ENCODE measurements around the gene LRRC15. TPM values are rescaled to one million over a fixed set of nuclear protein-coding genes. Genes with fewer than 3 reads are reported as not detected.

LRRC15 gene
- total and polyA plus RNA-seq, 5 donors: 0.03 to 0.07 (median 0.06) TPM; not detected in 1

GRCh38 chr3:194308601-194309449, 60.7 kb downstream of the LRRC15 start:
- no peak for ATAC-seq
- H3K4me1 ChIP-seq (ENCODE audit: control insufficient read depth, insufficient read depth, low read length): no peaks in the 10 kb centered on the region
- DNase-seq: no peak
- no peak overlapping the region for H3K27ac ChIP-seq (ENCODE audit: low read length)
- 81% methylated on average over 8 of the region's 8 CpGs for WGBS
- intact Hi-C loops (cut with DNase I): loop anchor here in 1 of 4 donors (5.0 kb wide), 1 partner anchor 37 kb away; no protein-coding TSS in a partner anchor
- no peak overlapping the region for H3K4me3 ChIP-seq (ENCODE audit: low read length)
- no peaks in the 10 kb centered on the region for H3K9me3 ChIP-seq (ENCODE audit: control insufficient read depth, low read length)
- H3K27me3 ChIP-seq (ENCODE audit: control insufficient read depth, insufficient read depth): no peaks in the 10 kb centered on the region

DNA sequence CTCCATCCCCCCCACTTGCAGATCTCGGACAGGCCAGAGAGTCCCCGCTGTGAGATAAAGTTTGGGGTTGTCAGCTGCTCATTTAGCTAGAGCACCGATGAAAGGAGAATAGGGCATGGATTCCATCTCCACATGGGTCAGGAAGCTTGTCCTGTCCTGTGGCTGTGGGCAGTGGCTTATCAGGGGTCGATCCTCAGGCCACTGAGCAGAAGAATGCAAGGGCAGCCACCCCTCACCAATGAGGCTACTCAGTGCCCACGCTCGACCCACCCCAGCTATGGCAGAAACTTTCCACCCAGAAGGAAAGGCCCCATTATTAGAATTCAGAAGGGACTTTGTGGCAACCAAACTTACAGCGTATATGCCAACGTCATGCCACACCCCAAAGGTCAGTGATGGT, 61.7 kb downstream of the LRRC15 start:
- no peaks in the 10 kb centered on the region for H3K27me3 ChIP-seq (ENCODE audit: control insufficient read depth, insufficient read depth)
- intact Hi-C loops (cut with DNase I): loop anchor here in 1 of 4 donors (5.0 kb wide), 1 partner anchor 36 kb away; no protein-coding TSS in a partner anchor
- no peak for ATAC-seq
- H3K4me3 ChIP-seq (ENCODE audit: low read length): no peak overlapping the region
- no peak overlapping the region for H3K27ac ChIP-seq (ENCODE audit: low read length)
- no peaks in the 10 kb centered on the region for H3K4me1 ChIP-seq (ENCODE audit: control insufficient read depth, insufficient read depth, low read length)
- no peaks in the 10 kb centered on the region for H3K9me3 ChIP-seq (ENCODE audit: control insufficient read depth, low read length)
- peak in 1 of 3 donors; percentile 7 for DNase-seq
- WGBS: 95% methylated on average over 8 of the region's 8 CpGs

DNA sequence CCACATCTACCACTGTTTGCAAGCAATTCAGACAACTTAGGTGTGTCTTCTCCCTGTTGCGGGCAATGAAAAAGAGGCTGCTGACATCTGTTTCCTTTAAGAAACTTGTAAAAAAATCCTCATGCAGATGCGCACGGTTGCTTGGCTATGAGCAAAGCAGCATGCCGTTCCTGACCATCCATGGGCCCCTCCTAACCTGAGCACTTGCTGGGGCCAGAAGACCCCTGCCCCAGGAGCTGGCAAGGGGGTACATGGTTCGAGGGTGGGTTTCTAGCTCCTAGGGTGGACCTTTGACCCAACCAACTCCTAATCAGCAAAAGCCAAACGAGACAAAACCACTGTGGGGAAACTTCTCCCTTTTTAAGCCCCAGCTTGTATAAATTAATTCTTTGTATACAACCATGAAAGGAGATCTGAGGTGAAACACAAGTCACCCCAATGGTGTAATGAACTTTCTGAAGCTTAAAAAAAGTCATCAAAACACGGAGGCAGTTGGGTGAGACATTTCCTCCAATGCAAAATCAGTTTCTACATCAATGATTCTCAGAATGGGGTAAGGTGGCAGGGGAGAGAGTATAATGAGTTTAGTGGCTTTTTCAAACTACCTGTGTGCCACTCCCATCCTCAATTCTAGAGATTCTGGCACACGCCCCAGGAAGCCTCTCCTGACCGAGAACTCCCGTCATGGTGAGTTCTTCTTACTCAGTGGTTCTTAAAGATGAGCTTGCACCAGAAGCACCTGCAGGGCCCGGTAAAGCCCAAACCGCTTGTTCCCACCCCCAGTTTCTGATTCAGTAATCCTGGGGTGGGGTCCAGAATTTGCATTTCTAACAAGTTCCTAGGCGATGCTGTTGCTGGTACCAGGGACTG, 62.5 kb downstream of the LRRC15 start:
- intact Hi-C loops (cut with DNase I): loop anchor here in 1 of 4 donors (5.0 kb wide), 1 partner anchor 35 kb away; no protein-coding TSS in a partner anchor
- no peak overlapping the region for H3K27ac ChIP-seq (ENCODE audit: low read length)
- no peaks in the 10 kb centered on the region for H3K4me1 ChIP-seq (ENCODE audit: control insufficient read depth, insufficient read depth, low read length)
- H3K27me3 ChIP-seq (ENCODE audit: control insufficient read depth, insufficient read depth): no peaks in the 10 kb centered on the region
- no peaks in the 10 kb centered on the region for H3K9me3 ChIP-seq (ENCODE audit: control insufficient read depth, low read length)
- ATAC-seq (no peak), DNase-seq (peak in 1 of 3 donors; percentile 9)
- H3K4me3 ChIP-seq (ENCODE audit: low read length): no peak overlapping the region
- 75% methylated on average over 13 of the region's 13 CpGs for WGBS

- peak in 1 of 2 donors; percentile 7 for ATAC-seq
These were observed 63.3 kb downstream of the LRRC15 start for GRCh38 chr3:194306109-194306686.

GRCh38 chr3:194305356-194306108, 64.0 kb downstream of the LRRC15 start:
- ATAC-seq: no peak
- WGBS: 93% methylated on average over 11 of the region's 11 CpGs
- Histone ChIP-seq H3K9me3 (ENCODE audit: control insufficient read depth, low read length) (no peaks in the 10 kb centered on the region), H3K27me3 (ENCODE audit: control insufficient read depth, insufficient read depth) (no peaks in the 10 kb centered on the region), H3K4me3 (ENCODE audit: low read length) (no peak overlapping the region), H3K4me1 (ENCODE audit: control insufficient read depth, insufficient read depth, low read length) (no peaks in the 10 kb centered on the region), H3K27ac (ENCODE audit: low read length) (no peak overlapping the region)
- DNase-seq: peak in 1 of 3 donors; percentile 16
- intact Hi-C loops (cut with DNase I): loop anchor here in 1 of 4 donors (5.0 kb wide), 1 partner anchor 33 kb away; no protein-coding TSS in a partner anchor

More at GRCh38 chr3:194306109-194306686, 63.3 kb downstream of the LRRC15 start:
- intact Hi-C loops (cut with DNase I): loop anchor here in 1 of 4 donors (5.0 kb wide), 1 partner anchor 34 kb away; no protein-coding TSS in a partner anchor
- DNase-seq: peak in 1 of 3 donors; percentile 44
- H3K4me1 ChIP-seq (ENCODE audit: control insufficient read depth, insufficient read depth, low read length): no peaks in the 10 kb centered on the region
- H3K4me3 ChIP-seq (ENCODE audit: low read length): no peak overlapping the region
- H3K27ac ChIP-seq (ENCODE audit: low read length): no peak overlapping the region
- H3K9me3 ChIP-seq (ENCODE audit: control insufficient read depth, low read length): no peaks in the 10 kb centered on the region
- 53% methylated on average over 11 of the region's 11 CpGs for WGBS
- no peaks in the 10 kb centered on the region for H3K27me3 ChIP-seq (ENCODE audit: control insufficient read depth, insufficient read depth)

Other genes with a start within 250 kb of the LRRC15 start
- 10 to 100 TPM; 22.8 to 59.5 (median 27.8) TPM for gene HES1, start 233.6 kb downstream of the LRRC15 start, total RNA-seq
- 31.1 TPM for gene HES1, start 233.6 kb downstream of the LRRC15 start, polyA plus RNA-seq
- gene CPN2, start 18.4 kb downstream of the LRRC15 start, total RNA-seq: not detected
- gene CPN2, start 18.4 kb downstream of the LRRC15 start, polyA plus RNA-seq: 0.07 TPM
- not detected for gene GP5, start 29.5 kb upstream of the LRRC15 start, total RNA-seq
- 0.07 TPM for gene GP5, start 29.5 kb upstream of the LRRC15 start, polyA plus RNA-seq
- 100 to 1,000 TPM in 1 of 4 donors, 10 to 100 TPM in 3; 79.9 to 194 (median 93.6) TPM for gene ATP13A3, start 117.3 kb upstream of the LRRC15 start, total RNA-seq
- 28.2 TPM for gene ATP13A3, start 117.3 kb upstream of the LRRC15 start, polyA plus RNA-seq

Data from right cardiac atrium (tissue), 5 donors.